Endothelial cell of hepatic sinusoid (primary cell): ENCODE results near the gene RNF25.
"Not testable (repeated sequence)": the region's sequence is repeated elsewhere in the genome, so short reads cannot be mapped to it uniquely, and the experiment has no call there.

Source experiments
- in situ Hi-C: cut with HindIII; loops from 2 replicates; pipeline ENCODE4 v1.10.0; 2017; ENCODE audit warnings: low sequenced_read_pairs

Gene RNF25

GRCh38 chr2:218671654-218672566 is at the start of gene RNF25, which contains the start of gene STK36:
Gene RNF25 (minus strand): TSS chr2:218672002. CDS start chr2:218671970, 32 bp downstream.
Gene STK36 (plus strand): TSS chr2:218672086. CDS start chr2:218672830, 744 bp downstream.
- in situ Hi-C loops = no loop called here

GRCh38 chr2:218721488-218721887 is 49.7 kb upstream of the RNF25 start:
- in situ Hi-C loops = no loop called here

DNA sequence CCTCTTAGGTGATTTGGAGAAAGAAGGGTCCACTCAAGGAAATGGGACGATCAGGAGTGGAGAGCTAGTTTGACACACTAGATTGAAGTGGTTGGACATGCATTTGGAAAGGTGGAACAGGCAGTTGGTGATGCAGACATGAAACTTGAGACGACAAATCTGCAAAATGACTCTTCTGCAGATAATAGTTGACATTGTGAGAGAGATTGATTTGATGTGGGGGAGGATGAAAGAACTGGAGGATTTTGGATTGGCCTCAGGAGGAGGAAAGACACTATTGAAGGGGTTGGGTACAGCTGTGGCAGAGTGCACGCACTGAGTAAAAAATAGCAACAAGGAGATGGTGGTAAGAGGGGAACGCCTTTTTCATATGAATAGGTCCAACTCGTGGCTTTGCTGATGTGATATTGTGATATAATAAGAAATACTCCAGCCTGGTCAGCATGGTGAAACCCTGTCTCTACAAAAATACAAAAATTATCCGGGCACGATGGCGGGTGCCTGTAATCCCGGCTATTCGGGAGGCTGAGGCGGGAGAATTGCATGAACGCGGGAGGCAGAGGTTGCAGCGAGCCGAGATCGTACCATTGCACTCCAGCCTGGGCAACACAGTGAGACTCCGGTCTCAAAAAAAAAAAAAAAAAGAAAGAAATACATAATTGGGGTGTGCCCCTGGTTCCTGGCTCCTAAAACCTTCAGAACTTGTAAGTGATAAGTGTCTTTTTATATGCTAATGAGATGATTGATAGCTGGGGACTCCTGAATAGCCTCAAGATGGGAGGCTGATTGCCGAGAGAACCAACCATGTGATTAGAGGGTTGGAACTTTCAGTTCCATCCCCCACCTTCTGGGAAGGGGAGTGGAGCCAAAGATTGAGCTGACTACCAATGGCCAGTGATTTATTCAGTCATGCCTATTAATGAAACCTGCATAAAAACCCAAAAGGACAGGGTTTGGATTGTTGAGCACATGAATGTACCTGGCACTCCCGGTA is 48.5 kb upstream of the RNF25 start:
- in situ Hi-C loops = no loop called here

DNA sequence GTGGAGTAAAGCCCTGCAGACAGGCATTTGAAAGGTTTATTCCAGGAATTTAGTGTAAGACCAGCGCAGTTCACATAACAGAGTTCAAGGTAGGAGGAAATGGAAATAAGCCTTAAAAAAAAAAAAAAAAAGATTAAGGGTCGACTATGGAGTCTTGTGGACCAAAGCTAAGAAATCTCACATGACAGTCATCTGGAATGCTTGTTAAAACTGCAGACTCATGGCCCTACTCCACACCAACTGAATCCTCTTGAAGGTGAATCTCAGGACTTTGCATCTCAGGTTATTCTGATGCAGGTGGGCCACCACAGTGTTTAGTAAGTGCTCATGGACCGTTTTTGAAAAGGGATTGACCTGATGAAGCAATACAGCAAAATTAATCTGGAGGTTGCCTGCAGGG is 47.7 kb upstream of the RNF25 start:
- in situ Hi-C loops = no loop called here

GRCh38 chr2:218718058-218718457 is 46.3 kb upstream of the RNF25 start:
- in situ Hi-C loops = no loop called here

- in situ Hi-C loops = no loop called here
These were observed 45.5 kb upstream of the RNF25 start for GRCh38 chr2:218717262-218717661.

DNA sequence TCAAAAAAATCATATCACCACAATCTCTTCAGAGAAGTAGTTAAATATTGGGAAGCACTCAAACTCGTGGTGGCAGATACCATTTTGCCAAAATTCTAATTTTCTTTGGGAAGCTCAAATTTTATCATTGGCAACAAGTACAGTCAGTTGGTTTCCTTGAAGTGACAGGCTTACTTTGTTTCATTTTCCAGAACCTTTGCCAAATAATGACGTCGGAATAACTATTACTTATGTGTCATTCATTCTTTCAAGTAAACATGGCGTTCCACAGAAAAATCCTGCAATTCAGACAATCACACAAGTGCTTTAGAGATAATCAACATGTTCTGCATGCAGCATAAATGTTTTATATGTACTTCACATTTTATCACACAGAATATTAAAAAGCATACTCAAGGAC is 44.3 kb upstream of the RNF25 start:
- in situ Hi-C loops = no loop called here

- in situ Hi-C loops = no loop called here
These were observed 42.1 kb upstream of the RNF25 start for GRCh38 chr2:218713922-218714321.

GRCh38 chr2:218711550-218711929 is 39.7 kb upstream of the RNF25 start:
- in situ Hi-C loops = no loop called here

DNA sequence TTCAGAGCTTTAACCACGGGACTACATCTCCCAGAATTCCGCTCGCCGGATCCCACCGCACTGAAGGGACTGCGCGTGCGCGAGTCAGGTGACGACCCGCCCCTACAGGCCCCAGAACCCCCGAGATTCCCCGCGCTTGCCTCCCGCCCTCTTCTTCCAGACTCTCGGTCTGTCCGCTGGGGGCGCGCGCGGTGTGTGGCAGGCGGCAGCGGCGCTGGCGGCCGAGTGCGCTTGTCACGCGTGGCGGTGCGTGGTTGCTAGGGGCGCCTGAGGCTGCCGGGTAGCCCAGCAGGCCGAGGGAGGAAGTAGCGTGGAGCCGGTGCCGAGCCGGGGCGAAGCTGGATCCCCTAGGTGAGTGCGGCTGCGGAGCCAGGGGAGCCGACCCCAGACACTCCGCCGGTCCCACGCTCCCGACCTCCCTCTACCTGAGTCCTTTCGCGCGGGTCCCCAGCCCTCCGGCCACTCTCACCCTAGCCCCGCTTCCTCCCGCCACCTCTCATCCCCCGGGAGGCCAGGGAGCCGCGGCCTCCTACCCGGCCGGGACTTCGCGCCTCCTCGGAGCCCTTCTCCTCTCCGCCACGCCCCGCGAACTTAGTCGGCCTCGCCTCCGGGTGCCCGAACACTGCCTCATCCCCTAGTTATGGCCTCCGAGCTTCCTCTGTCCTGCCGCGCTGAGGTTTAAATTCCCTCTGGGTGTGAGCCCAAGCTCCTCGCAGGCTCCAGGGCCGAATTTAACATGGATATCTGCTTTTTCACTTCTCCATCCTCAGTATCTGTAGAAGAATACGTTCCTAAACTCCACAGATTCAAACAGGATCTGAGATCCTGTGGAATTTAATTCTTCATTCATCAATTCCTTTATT is 39.1 kb upstream of the RNF25 start, which contains the start of gene TTLL4:
Gene TTLL4, plus strand, starts transcription at position 149 of the 863 bp plus-strand sequence. CDS start 26,842 bp downstream, outside the sequence.
- in situ Hi-C loops = no loop called here

- in situ Hi-C loops = no loop called here
These were observed 38.5 kb upstream of the RNF25 start for GRCh38 chr2:218710334-218710686.

DNA sequence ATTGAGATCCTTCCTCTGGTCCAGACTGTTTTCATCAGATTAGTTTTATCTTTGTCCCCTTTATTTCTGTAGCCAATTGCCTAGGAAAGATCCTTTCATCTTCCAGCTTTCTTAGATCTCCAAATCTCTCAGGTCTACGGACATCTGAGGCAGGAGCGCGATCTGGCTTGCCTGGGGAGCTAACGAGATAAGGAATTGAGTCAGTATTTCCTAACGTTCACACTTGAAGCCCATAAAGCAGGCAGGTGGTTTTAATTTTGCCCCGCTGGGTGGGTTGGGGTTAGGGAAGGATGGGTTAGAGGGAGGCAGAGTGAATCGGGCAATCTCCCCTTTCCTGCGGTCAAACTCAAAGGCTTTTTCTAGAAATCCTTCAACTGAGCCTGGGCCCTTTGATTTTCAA is 38.1 kb upstream of the RNF25 start:
- in situ Hi-C loops = no loop called here

- in situ Hi-C loops = no loop called here
These were observed 36.3 kb upstream of the RNF25 start for GRCh38 chr2:218708086-218708485.

GRCh38 chr2:218703341-218703740 is 31.5 kb upstream of the RNF25 start:
- in situ Hi-C loops = loop anchor here (5.0 kb wide), 1 partner anchor 46 kb away; the partner anchor contains the start of genes BCS1L and ZNF142

DNA sequence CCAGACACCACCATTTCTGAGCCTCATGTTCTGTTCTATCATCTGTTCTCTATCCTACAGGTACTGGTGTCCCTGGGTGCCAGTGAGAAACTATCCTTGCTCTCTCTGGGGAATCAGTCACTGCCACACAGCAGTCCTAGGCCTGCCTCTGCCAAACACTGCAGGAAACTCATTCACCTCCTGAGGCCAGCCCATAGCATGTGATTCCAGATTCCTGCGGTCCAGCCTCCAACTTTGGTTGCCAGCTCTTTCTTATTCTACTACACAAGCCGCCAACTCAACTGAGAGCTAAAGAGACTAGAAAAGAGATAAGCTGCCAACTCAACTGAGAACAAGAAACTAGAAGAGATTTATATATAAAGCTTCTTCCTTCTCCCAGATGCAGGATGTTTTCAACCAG is 30.0 kb upstream of the RNF25 start:
- in situ Hi-C loops = loop anchor here (5.0 kb wide), 1 partner anchor 45 kb away; the partner anchor contains the start of genes BCS1L and ZNF142

DNA sequence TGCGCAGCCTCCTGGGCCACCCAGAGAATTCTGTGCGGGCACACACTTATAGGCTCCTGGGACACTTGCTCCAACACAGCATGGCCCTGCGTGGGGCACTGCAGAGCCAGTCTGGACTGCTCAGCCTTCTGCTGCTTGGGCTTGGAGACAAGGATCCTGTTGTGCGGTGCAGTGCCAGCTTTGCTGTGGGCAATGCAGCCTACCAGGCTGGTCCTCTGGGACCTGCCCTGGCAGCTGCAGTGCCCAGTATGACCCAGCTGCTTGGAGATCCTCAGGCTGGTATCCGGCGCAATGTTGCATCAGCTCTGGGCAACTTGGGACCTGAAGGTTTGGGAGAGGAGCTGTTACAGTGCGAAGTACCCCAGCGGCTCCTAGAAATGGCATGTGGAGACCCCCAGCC is 27.1 kb upstream of the RNF25 start:
- in situ Hi-C loops = no loop called here

GRCh38 chr2:218694405-218695145 is 22.8 kb upstream of the RNF25 start:
- in situ Hi-C loops = loop anchor here (5.0 kb wide), 1 partner anchor 63 kb away; no protein-coding TSS in a partner anchor

DNA sequence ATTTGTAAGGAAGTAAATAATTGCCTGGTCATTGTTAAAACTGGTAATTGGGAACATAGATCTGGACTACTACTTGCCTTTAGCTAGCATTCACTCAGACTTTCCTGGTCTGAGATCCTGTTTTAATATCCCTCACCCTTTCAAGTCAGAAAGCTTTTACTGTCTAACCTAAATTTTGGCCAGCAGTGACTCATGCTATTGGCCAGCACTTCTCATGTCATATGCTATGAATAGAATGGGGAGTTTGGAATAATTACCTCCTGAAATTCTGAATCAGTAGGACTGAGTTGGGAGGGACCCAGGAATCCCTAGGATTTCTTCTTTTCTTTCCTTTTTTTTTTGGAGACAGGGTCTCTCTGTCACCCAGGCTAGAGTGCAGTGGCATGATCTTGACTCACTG is 19.4 kb upstream of the RNF25 start:
- in situ Hi-C loops = loop anchor here (5.0 kb wide), 1 partner anchor 66 kb away; no protein-coding TSS in a partner anchor

DNA sequence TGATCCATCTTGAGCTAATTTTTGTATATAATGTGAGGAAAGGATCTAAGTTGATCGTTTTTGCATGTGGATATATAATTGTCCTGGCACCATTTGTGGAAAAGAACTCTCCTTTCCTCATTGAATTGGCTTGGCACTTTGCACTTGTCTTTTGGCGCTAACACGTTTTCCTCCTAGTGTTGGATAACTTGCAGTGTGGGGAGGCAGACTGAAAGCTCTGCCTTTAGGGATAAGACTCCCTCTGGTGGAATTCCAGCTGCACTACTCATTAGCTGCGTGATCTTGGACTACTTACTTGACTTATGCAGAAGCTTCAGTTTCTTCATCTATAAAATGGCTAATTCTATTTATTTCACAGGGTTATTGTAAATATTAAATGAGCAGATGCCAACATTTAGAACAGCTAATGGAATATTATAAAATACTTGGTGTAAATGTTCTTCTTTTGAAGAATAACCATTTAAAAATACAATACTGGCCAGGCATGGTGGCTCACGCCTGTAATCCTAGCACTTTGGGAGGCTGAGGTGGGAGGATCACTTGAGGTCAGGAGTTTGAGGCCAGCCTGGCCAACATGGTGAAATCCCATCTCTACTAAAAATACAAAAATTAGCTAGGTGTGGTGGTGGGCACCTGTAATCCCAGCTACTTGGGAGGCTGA is 15.7 kb upstream of the RNF25 start:
- in situ Hi-C loops = not testable (repeated sequence)
